T1000 (cell line): ENCODE results near the gene RIPOR2.

Experiments
- DNase-seq: peaks from one replicate; lab custom pipeline; 2025; ENCODE audit warnings: mixed read lengths; lab: John Stamatoyannopoulos, UW

RIPOR2 gene

DNA sequence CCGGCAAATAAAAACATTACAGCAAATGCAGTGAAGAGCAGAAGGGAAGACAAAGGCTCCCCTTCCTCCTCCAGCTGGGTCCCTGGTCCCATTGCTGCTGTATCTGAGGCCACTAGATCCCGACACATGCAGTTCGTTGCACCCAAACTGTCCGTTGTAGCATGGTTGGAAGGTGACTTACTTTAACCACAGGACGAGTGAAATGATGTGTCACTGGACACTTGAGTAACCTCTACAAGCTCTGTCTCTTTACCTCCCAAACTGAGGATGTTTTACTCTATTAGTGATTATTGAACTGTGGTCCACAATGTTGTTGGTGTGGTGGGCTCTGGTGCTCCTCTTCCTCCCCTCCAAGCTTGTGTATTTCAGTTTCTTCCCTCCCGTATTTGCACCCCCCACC, 90.9 kb downstream of the RIPOR2 start:
- DNase-seq, result no peak

- DNase-seq, result no peak
Observed at GRCh38 chr6:24844061-24844460, 91.7 kb downstream of the RIPOR2 start.

GRCh38 chr6:24840187-24840586, 95.6 kb downstream of the RIPOR2 start:
- DNase-seq, result no peak

DNA sequence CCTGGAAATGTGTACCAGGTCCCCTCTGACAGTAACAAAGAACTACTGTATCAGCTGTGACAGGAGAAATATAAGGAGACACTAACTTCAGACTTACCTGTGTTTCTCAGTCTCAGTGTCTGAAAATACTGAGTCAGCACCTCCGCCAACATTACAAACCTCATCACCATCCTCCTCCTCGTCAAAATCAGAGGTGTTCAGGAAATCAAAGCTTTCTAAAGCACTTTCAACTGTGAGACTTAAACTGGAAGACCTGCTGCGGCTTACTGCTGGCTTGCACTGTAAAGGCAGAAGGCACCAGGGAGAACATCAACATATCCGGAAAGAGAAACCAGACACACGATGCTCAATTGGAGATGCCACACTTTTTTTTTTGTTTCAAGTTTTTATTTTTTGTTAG, 96.8 kb downstream of the RIPOR2 start:
- no peak for DNase-seq

- no peak for DNase-seq
Observed at GRCh38 chr6:24838081-24838480, 97.7 kb downstream of the RIPOR2 start.

DNA sequence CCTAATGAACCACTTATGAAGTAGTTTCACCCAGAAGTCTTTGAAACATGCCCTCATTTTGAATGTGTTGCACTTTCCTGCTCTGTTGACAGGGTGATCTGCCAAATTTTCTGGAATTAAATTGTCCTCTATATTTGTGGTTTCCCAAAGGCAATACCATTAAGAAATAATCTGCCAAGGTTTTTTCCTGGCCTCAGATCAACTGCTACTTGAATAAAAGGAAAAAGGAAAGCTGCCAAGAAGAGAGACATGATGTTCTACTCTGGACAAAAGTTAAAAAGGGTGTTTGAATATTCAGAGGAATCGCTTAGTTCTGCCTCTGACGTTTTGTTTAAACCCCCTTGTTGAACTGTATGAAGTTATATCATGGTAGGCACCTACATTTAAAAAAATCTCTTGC, 99.7 kb downstream of the RIPOR2 start:
- no peak for DNase-seq

- DNase-seq, result no peak
Observed at GRCh38 chr6:24833711-24834386, 101.9 kb downstream of the RIPOR2 start.

DNA sequence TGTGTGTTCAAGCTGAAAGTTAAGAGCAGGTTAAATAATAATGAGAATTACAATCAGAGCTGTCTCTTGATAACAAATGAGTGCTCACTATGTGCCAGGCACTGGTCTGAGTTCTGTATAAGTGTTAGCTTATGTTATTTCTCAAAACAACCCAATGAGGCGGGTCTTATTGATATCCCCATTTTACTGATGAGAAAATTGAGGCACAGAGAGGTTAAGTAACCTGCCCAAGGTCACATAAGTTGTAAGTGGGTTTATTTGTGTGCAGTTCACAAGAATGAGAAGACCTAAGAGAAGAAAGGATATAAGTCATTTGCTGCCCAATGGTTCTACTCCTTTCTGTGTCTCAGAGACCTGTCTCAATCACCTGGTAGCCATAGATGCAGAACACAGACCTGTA, 103.0 kb downstream of the RIPOR2 start:
- DNase-seq, result no peak

DNA sequence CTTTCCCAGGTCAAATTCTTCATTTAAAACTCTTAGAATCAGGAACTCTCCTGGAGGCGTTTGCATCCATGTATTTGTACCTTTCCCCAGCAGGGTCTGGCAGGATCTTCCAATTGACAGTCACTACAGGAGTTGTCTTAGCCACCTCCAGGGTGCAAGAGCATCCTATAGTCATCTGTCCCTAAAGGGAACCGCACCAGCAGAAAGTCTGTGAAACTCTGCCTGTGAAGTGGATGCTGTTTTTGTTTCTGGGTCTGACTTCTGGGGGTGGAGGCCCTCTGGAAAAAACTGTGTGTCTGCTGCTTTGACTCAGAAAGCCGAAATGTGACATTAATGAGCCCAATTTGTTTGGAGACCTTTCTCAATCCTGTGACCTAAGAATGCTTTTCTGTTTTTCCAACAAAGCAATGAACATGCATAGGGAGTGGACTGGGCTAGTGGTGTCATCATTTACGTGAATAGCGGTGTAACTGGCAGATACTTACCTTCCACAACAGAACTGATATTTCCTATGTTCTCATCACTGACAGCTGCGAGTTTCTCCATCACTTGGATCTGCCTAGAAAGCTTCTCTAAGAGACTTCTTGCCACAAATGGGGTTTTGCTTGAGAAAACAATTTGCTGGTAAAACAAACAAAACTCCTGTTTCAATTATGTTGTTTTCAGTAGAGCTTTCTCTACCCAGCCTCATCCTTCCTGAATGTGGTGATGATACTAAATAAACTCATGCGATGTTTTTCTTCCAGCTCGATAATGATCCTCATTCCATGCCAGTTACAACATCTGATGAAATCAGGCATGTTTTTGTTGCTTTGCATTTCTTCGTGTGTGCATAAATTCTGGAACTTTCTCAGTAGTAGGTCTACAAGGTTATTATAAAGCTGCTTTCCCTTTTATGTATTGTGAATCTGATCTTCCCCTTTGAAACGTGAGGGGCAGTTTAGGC, 103.7 kb downstream of the RIPOR2 start:
- DNase-seq, result no peak

GRCh38 chr6:24829657-24830056, 106.1 kb downstream of the RIPOR2 start:
- DNase-seq, result no peak

DNA sequence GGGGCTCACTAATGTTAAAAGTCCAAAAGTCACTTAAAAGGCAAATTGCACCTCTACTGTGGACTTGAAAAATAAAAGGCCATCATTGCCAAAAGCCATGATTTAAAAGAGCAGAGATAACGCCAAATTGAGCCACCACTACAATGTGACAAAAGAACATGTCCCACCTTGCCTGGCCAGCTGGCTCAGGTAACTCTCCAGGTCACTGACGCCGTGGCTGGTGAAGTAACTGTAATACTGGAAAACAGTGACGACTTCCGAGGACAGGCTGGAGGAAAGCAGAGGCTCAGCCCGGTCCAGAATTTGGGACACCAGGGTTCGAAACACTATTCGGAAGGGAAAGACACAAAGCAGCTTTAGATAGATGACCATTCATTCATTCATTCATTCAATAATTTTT, 107.8 kb downstream of the RIPOR2 start:
- no peak for DNase-seq

DNA sequence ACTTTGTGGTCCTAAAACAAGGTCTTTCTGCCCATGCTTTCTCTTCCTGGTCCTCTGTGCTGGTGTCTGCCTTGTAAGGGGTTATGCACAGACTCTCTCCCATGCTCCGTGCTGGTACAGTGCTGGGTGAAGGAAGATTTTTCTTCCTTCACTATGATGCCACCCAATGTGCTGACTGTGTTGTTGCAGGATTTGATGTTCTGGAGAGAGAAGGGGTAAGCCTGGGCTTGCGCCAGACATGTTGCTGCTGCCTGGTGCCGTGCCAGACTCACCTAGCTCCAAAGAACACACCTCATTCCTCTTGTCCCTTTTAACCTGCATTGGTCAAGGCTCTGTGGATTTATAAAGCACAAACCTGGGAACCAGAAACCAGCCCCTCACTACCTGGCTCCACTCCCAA, 108.6 kb downstream of the RIPOR2 start:
- DNase-seq, result no peak

GRCh38 chr6:24825130-24825630, 110.6 kb downstream of the RIPOR2 start:
- DNase-seq, result no peak

DNA sequence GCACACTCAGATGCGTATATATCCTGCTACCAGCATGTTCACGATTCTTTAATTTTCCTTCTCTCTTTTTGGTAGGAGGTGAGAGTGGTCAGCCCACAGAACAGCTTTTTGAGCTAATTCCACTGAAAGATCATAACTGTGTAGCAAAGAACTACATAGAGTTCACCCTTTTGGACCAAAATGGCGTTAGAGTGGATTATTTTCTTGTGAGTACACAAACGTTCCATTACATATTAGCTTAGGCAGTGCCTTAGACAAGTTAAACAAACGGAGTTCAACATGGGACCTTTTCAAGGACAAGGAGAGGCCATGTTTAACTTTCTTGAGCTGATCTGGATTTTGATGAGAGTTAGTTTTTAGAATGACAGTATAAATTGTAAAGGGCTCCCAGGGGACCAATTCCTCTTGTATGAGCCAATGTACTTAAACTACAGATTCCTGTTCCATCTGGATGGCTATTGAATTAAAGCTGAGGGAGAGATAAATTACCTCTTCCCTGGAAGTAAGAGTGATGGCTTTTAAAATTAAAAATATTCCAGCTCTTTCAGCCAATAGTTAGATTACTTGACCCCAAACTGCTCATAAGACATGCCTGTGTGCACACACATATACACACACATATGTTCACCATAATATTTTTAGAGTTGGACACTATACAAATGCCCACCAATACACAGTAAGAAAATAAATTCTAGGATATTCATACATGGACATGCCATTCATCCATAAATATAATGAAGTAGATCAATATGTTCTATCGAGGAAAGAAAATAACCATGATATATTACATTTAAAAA, 111.4 kb downstream of the RIPOR2 start:
- no peak for DNase-seq

GRCh38 chr6:24823185-24823584, 112.6 kb downstream of the RIPOR2 start:
- no peak for DNase-seq

DNA sequence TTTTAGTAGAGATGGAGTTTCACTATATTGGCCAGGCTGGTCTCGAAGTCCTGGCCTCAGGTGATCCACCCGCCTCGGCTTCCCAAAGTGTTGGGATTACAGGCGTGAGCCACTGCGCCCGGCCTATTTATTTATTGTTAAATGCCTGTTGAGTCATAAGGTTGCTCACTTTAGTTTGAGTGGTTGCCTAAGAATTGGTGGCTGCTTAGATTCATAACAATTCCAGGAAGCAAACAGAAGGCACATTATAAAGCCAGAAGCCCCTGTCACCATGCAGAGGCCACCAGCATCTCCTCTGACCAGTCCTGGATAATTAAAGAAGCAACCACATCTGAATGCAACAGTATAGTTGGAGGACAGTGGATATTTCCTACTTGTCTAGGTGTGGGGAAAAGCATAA, 113.1 kb downstream of the RIPOR2 start:
- DNase-seq, result no peak

DNA sequence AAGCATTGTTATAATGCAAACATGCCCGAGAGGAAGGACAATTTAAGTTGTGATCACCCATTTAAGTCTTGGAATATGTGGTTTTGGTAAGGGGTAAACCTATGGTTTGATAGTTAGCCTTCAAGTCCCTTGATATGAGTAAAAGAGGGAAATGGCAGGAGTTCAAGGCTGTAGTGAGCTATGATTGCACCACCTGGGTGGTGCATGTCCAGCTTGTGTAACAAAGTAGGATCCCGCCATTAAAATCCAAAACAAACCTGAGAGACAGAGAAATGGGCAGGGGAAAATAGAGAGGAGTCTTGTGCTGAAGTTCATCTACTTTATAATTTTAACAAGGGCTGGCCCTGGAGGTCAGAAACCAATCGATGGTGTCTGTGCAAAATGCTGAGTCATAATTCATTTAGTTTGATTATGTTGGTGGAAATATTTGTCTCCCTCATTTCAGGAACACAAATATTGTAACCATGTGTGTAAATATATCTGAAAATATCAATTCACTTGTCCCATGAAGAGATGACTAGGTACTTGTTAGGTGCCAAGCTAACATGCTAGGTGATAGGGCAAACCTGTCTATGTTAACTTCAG, 113.8 kb downstream of the RIPOR2 start:
- DNase-seq, result no peak

- DNase-seq, result no peak
Observed at GRCh38 chr6:24818346-24818745, 117.4 kb downstream of the RIPOR2 start.

- no peak for DNase-seq
Observed at GRCh38 chr6:24809728-24810127, 126.0 kb downstream of the RIPOR2 start.

DNA sequence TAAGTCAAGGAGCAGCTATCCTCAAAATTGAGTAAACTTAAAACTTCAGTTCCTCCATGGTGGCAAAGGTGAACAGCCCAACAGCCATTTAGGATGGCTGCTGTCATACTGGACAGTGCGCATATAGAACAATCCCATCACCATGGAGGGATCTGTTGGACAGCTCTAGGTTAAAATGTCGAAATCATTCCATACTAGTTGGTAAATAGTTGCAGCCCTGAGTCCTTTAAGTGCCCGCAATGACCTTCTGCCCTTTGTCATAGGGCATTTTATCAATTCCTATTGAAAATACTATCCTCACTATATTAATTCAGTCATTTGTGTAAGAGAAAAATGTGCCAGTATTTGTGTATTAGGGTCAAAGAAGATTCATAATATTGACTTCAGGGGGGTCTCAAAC, 128.2 kb downstream of the RIPOR2 start:
- no peak for DNase-seq

GRCh38 chr6:24802271-24803059, 133.3 kb downstream of the RIPOR2 start:
- DNase-seq, result no peak
